Fibroblast of lung (primary cell): ENCODE measurements around the gene RAET1G. TPM values are rescaled to one million over a fixed set of nuclear protein-coding genes. Genes with fewer than 3 reads are reported as not detected.

Experiments used
- DNase-seq, 2 donors: peaks; one replicate each; pipeline versions ENCODE4 v3.0.0 to v3.0.0-alpha.2; 2010; ENCODE audit warnings: low read depth in 2 of 2
- H2AFZ ChIP-seq: 2 replicates; pipeline ENCODE4 v1.5.1; 2012; ENCODE audit warnings: low read length, control low read depth, inconsistent platforms
- H3K27ac ChIP-seq: 2 replicates; pipeline ENCODE4 v1.5.1; 2011; ENCODE audit warnings: low read length, control low read depth; ENCODE audit not compliant: insufficient read depth
- H3K27me3 ChIP-seq: 2 replicates; pipeline ENCODE4 v1.5.1; 2011; ENCODE audit warnings: mild to moderate bottlenecking, low read length; ENCODE audit not compliant: control insufficient read depth, insufficient read depth
- H3K36me3 ChIP-seq: 2 replicates; pipeline ENCODE4 v1.5.1; 2011; ENCODE audit warnings: low read length; ENCODE audit not compliant: control insufficient read depth, insufficient read depth
- H3K4me1 ChIP-seq: 2 replicates; pipeline ENCODE4 v1.5.1; 2011; ENCODE audit warnings: low read length; ENCODE audit not compliant: control insufficient read depth, insufficient read depth; ENCODE audit errors: extremely low read depth
- H3K4me2 ChIP-seq: 2 replicates; pipeline ENCODE4 v1.5.1; 2011; ENCODE audit warnings: low read length, control low read depth; ENCODE audit not compliant: insufficient read depth; ENCODE audit errors: extremely low read depth
- H3K4me3 ChIP-seq, 4 experiments: fragments of 200-600 bp in 1 of 4; sonication (generic) in 1 of 4; replicated peaks in 1 of 4; 2 replicates each; pipeline ENCODE4 v1.5.1; 2011 to 2016; ENCODE audit warnings: low read length in 4 of 4, low read depth in 3 of 4, mild to moderate bottlenecking in 3 of 4, control low read depth in 2 of 4, inconsistent platforms in 1 of 4, mixed read lengths in 1 of 4; ENCODE audit not compliant: insufficient read depth in 1 of 4; ENCODE audit errors: control extremely low read depth in 1 of 4
- H3K79me2 ChIP-seq: 2 replicates; pipeline ENCODE4 v1.5.1; 2012; ENCODE audit warnings: mild to moderate bottlenecking, low read length, inconsistent platforms; ENCODE audit not compliant: control insufficient read depth, insufficient read depth
- H3K9ac ChIP-seq: 2 replicates; pipeline ENCODE4 v1.5.1; 2011; ENCODE audit warnings: mild to moderate bottlenecking, low read length, control low read depth; ENCODE audit not compliant: insufficient read depth
- H3K9me3 ChIP-seq: 2 replicates; pipeline ENCODE4 v1.5.1; 2012; ENCODE audit warnings: low read depth, low read length; ENCODE audit not compliant: control insufficient read depth, insufficient read depth
- H4K20me1 ChIP-seq: 2 replicates; pipeline ENCODE4 v1.5.1; 2011; ENCODE audit warnings: low read length; ENCODE audit not compliant: control insufficient read depth, insufficient read depth; ENCODE audit errors: extremely low read depth
- EZH2 ChIP-seq: IDR thresholded peaks from 2 replicates; pipeline ENCODE4 v1.5.1; 2012; ENCODE audit warnings: low read length, control low read depth, mild to moderate bottlenecking; ENCODE audit errors: missing control alignments
- polyA plus RNA-seq, 2 donors: library from polyadenylated mRNA; depleted of rRNA in 1 of 2; stranded (reverse) in 1 of 2; unstranded in 1 of 2; fragments of >200 nt; gene quantifications; 2 replicates each; pipeline ENCODE4 v1.2.1, GENCODE V29; 2011 to 2012; ENCODE audit warnings: missing spikeins in 1 of 2
- total RNA-seq: library from RNA; depleted of rRNA; stranded (reverse); fragments of >200 nt; gene quantifications from 2 replicates; pipeline ENCODE4 v1.2.1, GENCODE V29; 2014
- TF ChIP-seq, protein P1 (sequence below), 2 donors: IDR thresholded peaks in 1 of 2; conservative IDR thresholded peaks in 1 of 2; 1 replicate in 1 of 2; 2 replicates in 1 of 2; pipeline ENCODE4 v1.5.1; 2011 to 2012; ENCODE audit warnings: low read length in 2 of 2, control low read depth in 1 of 2, inconsistent platforms in 1 of 2, low read depth in 1 of 2, mild to moderate bottlenecking in 1 of 2

RAET1G gene
- total and polyA plus RNA-seq, 2 donors (not counting 1 experiment from before 2014, with no cell fraction given), result 3.3 to 8.8 TPM

DNA sequence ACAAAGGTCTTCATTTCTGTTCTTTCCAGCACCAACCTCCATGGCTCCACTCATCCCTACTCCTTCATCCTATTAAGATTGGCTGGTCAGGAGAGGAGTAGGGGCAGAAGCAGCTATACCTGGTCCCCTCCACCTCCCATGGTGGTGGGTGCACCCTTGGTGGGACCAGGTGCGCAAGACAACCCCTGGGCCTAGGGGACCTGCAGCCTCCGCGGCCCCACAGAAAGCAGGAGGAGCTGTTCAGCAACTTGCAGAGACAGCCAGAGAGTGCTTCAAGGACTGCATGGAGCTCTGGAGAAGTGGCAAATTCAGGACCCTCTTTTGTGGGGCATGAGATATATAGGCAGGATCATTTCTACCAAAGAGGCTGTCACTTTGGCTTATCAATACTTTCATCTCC lies 28.7 kb upstream of the RAET1G start:
- Histone ChIP-seq H4K20me1 (no peaks in the 10 kb centered on the region), H3K9me3 (no peaks in the 10 kb centered on the region), H3K27ac (no peak overlapping the region), H3K4me1 (no peaks in the 10 kb centered on the region), H3K4me3 (no peak overlapping the region), H3K36me3 (no peaks in the 10 kb centered on the region), H3K4me2 (no peak overlapping the region), H3K79me2 (no peaks in the 10 kb centered on the region), H2AFZ (no peak overlapping the region), H3K9ac (no peak overlapping the region), H3K27me3 (peaks cover 41% of the 10 kb centered on the region)
- no peak for TF ChIP-seq EZH2
- TF ChIP-seq, protein P1, sequence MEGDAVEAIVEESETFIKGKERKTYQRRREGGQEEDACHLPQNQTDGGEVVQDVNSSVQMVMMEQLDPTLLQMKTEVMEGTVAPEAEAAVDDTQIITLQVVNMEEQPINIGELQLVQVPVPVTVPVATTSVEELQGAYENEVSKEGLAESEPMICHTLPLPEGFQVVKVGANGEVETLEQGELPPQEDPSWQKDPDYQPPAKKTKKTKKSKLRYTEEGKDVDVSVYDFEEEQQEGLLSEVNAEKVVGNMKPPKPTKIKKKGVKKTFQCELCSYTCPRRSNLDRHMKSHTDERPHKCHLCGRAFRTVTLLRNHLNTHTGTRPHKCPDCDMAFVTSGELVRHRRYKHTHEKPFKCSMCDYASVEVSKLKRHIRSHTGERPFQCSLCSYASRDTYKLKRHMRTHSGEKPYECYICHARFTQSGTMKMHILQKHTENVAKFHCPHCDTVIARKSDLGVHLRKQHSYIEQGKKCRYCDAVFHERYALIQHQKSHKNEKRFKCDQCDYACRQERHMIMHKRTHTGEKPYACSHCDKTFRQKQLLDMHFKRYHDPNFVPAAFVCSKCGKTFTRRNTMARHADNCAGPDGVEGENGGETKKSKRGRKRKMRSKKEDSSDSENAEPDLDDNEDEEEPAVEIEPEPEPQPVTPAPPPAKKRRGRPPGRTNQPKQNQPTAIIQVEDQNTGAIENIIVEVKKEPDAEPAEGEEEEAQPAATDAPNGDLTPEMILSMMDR (conservative IDR thresholded peaks at IDR 0.05 in 1 of 2, IDR thresholded peaks at IDR 0.05 in 1 of 2; ENCODE audit: low read depth in 1 of 2, low read length in 2 of 2), result no peak
- no peak for DNase-seq

DNA sequence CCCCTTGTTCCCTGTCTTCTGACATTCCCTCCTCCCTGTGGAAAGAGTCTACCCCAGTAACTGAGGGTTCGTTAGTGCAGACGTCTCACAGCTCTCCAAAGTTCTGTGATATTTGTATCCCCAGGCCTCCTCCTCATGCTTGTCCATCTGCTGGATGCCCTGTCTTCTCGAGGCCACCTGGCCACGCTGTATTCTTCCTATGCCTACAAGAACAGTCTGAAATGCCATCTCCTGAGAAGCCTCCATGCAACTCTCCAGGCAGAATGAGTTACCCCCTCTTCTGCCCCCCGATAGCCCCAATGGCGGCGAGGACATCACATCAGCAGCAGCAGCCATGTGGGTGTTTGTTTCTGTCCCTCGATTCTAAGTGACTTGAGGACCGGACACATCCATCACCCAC lies 28.2 kb upstream of the RAET1G start:
- no peak overlapping the region for H2AFZ ChIP-seq
- no peaks in the 10 kb centered on the region for H3K4me1 ChIP-seq
- H3K27ac ChIP-seq, result no peak overlapping the region
- no peaks in the 10 kb centered on the region for H3K79me2 ChIP-seq
- H3K9ac ChIP-seq, result no peak overlapping the region
- H3K27me3 ChIP-seq, result peaks cover 40% of the 10 kb centered on the region
- H3K36me3 ChIP-seq, result no peaks in the 10 kb centered on the region
- no peak overlapping the region for H3K4me3 ChIP-seq
- H4K20me1 ChIP-seq, result no peaks in the 10 kb centered on the region
- TF ChIP-seq, protein P1 (conservative IDR thresholded peaks at IDR 0.05 in 1 of 2, IDR thresholded peaks at IDR 0.05 in 1 of 2; ENCODE audit: low read depth in 1 of 2, low read length in 2 of 2), result no peak
- TF ChIP-seq EZH2, result no peak
- no peaks in the 10 kb centered on the region for H3K9me3 ChIP-seq
- DNase-seq, result no peak
- H3K4me2 ChIP-seq, result no peak overlapping the region

DNA sequence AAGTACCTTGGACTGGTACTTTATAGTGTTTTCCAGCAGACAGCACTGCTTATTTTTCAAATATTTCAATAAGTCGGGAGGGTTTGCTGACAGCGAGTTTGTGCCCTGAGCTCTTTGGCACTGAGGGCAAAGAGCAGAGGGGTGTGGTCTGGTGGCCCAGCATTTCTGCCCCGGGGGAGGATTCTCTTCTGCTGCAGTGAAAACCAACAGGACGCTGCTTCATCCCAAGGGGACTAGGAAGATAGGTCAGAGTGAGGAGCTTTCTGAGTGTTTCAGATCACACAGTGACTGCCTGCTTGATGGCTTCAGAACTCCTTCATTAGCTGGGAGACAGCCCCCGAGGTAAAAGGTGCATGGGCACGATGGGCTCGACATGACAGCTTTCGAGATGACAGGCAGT lies 27.5 kb upstream of the RAET1G start:
- Histone ChIP-seq H3K27ac (no peak overlapping the region), H3K4me3 (no peak overlapping the region), H3K9ac (no peak overlapping the region), H3K4me1 (no peaks in the 10 kb centered on the region), H2AFZ (no peak overlapping the region), H3K9me3 (no peaks in the 10 kb centered on the region), H3K4me2 (no peak overlapping the region), H4K20me1 (no peaks in the 10 kb centered on the region), H3K36me3 (no peaks in the 10 kb centered on the region), H3K27me3 (peaks cover 33% of the 10 kb centered on the region), H3K79me2 (no peaks in the 10 kb centered on the region)
- DNase-seq, result no peak
- TF ChIP-seq EZH2, result no peak
- TF ChIP-seq, protein P1 (conservative IDR thresholded peaks at IDR 0.05 in 1 of 2, IDR thresholded peaks at IDR 0.05 in 1 of 2; ENCODE audit: low read depth in 1 of 2, low read length in 2 of 2), result no peak
